Transverse colon (tissue), 4 donors: ENCODE measurements around the gene ATAT1. TPM values are rescaled to one million over a fixed set of nuclear protein-coding genes. Genes with fewer than 3 reads are reported as not detected.
A peak's percentile ranks its signal among the peaks of the same experiment; 100 is the strongest.

Source experiments
- DNase-seq: peaks from one replicate; pipeline ENCODE4 v3.0.0-alpha.2; 2019
- H3K27ac ChIP-seq, 4 donors: fragments of 200-600 bp; sonication (generic); 2 replicates each; pipeline ENCODE4 v1.5.1; 2016 to 2018; ENCODE audit warnings: inconsistent platforms in 4 of 4
- H3K27me3 ChIP-seq: fragments of 200-600 bp; sonication (generic); 2 replicates; pipeline ENCODE4 v1.5.1; 2017; ENCODE audit warnings: inconsistent platforms
- H3K36me3 ChIP-seq, 4 donors: fragments of 200-600 bp; sonication (generic); 2 replicates each; pipeline ENCODE4 v1.5.1; 2017 to 2019; ENCODE audit warnings: inconsistent platforms in 4 of 4
- H3K4me1 ChIP-seq, 4 donors: fragments of 200-600 bp; sonication (generic); 2 replicates each; pipeline ENCODE4 v1.5.1; 2017 to 2020; ENCODE audit warnings: inconsistent platforms in 4 of 4
- H3K4me3 ChIP-seq, 4 donors: fragments of 200-600 bp; sonication (generic); 1 replicate in 1 of 4; 2 replicates in 3 of 4; pipeline versions ENCODE4 v1.5.1 to v1.6.1; 2017 to 2019; ENCODE audit warnings: inconsistent platforms in 4 of 4
- H3K9me3 ChIP-seq, 2 donors: fragments of 200-600 bp; sonication (generic); 2 replicates each; pipeline ENCODE4 v1.5.1; 2017 to 2019; ENCODE audit warnings: inconsistent platforms in 2 of 2
- EP300 ChIP-seq: sonication (generic); formaldehyde crosslinking; IDR thresholded peaks from one replicate; pipeline ENCODE4 v1.6.1; 2017; ENCODE audit warnings: antibody characterized with exemption, low read depth
- POLR2A ChIP-seq: fragments of 450-650 bp; IDR thresholded peaks from one replicate; pipeline ENCODE4 v1.6.1; 2016; ENCODE audit warnings: antibody characterized with exemption, mild to moderate bottlenecking, moderate library complexity
- POLR2AphosphoS5 ChIP-seq, 3 donors: sonication (generic); formaldehyde crosslinking; IDR thresholded peaks; one replicate each; pipeline ENCODE4 v1.6.1; 2016; ENCODE audit warnings: antibody characterized with exemption in 3 of 3
- WGBS, 2 donors: methylation state at CpG; one replicate each; pipeline ENCODE4 v1.1.5; 2018; ENCODE audit warnings: low coverage in 1 of 2; 5-methylcytosine and 5-hydroxymethylcytosine counted together
- in situ Hi-C, 4 donors: fragments of 200-750 bp; cut with MboI; loops; one replicate each; pipeline versions ENCODE4 v1.15.0 to v1.15.1; 2017; ENCODE audit warnings: low sequenced_read_pairs in 3 of 4, low pct_ligation_motif_present in 1 of 4, low pct_unique_long_range_greater_than_20kb in 1 of 4
- intact Hi-C: fragments of 100-400 bp; cut with DNase I; formaldehyde crosslinking; loops from one replicate; pipeline ENCODE4 v1.15.1; 2023; ENCODE audit warnings: low total_unique reads
- small RNA-seq, 4 donors: library from RNA; depleted of rRNA; stranded (forward); fragments of <200 nt; gene quantifications; one replicate each; pipeline ENCODE3, GENCODE V24; 2016
- total RNA-seq, 4 donors: library from RNA; depleted of rRNA; stranded (reverse); fragments of >200 nt; gene quantifications; one replicate each; pipeline ENCODE4 v1.1.0, GENCODE V29; 2016
- TF ChIP-seq, protein P1 (sequence below), 5 experiments: fragments of 200-600 bp in 3 of 5; fragments of 450-650 bp in 2 of 5; sonication (generic) in 3 of 5; IDR thresholded peaks; 1 replicate in 2 of 5; 2 replicates in 3 of 5; pipeline ENCODE4 v1.5.1; 2016 to 2017; ENCODE audit warnings: antibody characterized with exemption in 5 of 5, inconsistent platforms in 3 of 5, mild to moderate bottlenecking in 2 of 5, moderate library complexity in 1 of 5

ATAT1 gene
- total RNA-seq, 4 donors from 2014 or later, result 10.6 to 174 (median 22.2) TPM

DNA sequence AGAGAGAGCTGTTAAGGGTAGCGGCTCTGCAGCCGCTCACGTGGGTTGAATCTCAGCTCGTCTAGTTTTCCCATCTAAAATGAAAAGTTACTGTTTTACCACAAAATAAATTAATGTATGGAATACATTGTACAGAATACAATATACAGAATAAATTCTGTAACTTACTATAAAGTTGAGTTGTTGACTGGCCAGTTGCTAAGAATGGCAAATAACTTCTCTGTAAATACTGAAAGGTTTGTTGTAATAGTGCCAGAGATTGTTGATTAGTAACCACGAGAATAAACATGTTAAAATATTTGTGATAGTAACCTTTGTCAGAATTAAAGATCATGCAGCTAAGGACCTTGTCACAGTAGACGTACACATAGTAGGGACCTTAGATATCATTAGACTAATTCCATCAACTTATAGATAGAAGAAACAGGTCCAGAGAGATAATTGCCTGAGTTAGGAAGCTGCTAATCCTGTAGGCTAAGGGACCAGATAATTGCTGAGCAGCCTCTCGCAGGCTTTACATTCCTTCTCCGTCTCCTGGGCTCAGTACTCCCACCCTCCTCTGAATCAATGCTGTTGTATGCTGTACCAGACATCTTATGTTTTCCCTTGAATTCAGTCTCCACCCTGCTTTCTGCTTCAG, 64.7 kb downstream of the ATAT1 start:
- TF ChIP-seq POLR2A (no peak), POLR2AphosphoS5 (IDR thresholded peaks at IDR 0.05) (no peak), EP300 (no peak)
- TF ChIP-seq, protein P1, sequence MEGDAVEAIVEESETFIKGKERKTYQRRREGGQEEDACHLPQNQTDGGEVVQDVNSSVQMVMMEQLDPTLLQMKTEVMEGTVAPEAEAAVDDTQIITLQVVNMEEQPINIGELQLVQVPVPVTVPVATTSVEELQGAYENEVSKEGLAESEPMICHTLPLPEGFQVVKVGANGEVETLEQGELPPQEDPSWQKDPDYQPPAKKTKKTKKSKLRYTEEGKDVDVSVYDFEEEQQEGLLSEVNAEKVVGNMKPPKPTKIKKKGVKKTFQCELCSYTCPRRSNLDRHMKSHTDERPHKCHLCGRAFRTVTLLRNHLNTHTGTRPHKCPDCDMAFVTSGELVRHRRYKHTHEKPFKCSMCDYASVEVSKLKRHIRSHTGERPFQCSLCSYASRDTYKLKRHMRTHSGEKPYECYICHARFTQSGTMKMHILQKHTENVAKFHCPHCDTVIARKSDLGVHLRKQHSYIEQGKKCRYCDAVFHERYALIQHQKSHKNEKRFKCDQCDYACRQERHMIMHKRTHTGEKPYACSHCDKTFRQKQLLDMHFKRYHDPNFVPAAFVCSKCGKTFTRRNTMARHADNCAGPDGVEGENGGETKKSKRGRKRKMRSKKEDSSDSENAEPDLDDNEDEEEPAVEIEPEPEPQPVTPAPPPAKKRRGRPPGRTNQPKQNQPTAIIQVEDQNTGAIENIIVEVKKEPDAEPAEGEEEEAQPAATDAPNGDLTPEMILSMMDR (IDR thresholded peaks at IDR 0.05), result no peak
- Histone ChIP-seq H3K9me3 (no peaks in the 10 kb centered on the region), H3K27me3 (no peaks in the 10 kb centered on the region), H3K27ac (peak overlapping the region; percentile 93 to 99 (median 96)), H3K36me3 (no peaks in the 10 kb centered on the region), H3K4me3 (peak overlapping the region in 3 of 4 donors; percentile 57 to 82 (median 61)), H3K4me1 (peaks cover 6 to 39% (median 28%) of the 10 kb centered on the region in 4 donors)
- in situ Hi-C loops (no loop called here), intact Hi-C loops (no loop called here)
- DNase-seq, result no peak
- WGBS, 2 donors, result 13 to 18% methylated on average over 6 to 8 of the region's 8 CpGs

Small RNA genes within 50 kb of the gene (small RNA-seq; reads per million reads assigned to genes)
- gene MIR877, result 2.3 to 9.4 (median 4.4) reads per million in 4 donors

Other genes with a start within 250 kb of the ATAT1 start
- gene HLA-E, start 137.4 kb upstream of the ATAT1 start, total RNA-seq, result 100 to 1,000 TPM; 248 to 610 (median 493) TPM
- 10 to 100 TPM; 13.5 to 34.1 (median 20.7) TPM for gene GNL1, start 70.4 kb upstream of the ATAT1 start, total RNA-seq
- 10 to 100 TPM in 1 of 4 donors, 1 to 10 TPM in 3; 2.2 to 10.1 (median 5.0) TPM for gene PRR3, start 69.6 kb upstream of the ATAT1 start, total RNA-seq
- gene ABCF1, start 55.4 kb upstream of the ATAT1 start, total RNA-seq, result 10 to 100 TPM; 33.0 to 52.0 (median 40.1) TPM
- 10 to 100 TPM; 35.5 to 62.5 (median 53.8) TPM for gene PPP1R10, start 9.6 kb upstream of the ATAT1 start, total RNA-seq
- 10 to 100 TPM in 3 of 4 donors, 1 to 10 TPM in 1; 6.0 to 61.9 (median 39.4) TPM for gene MRPS18B, start 9.0 kb upstream of the ATAT1 start, total RNA-seq
- 100 to 1,000 TPM in 1 of 4 donors, 10 to 100 TPM in 3; 49.1 to 301 (median 63.5) TPM for gene C6orf136, start 20.3 kb downstream of the ATAT1 start, total RNA-seq
- 100 to 1,000 TPM in 1 of 4 donors, 10 to 100 TPM in 3; 37.8 to 144 (median 41.3) TPM for gene DHX16, start 46.1 kb downstream of the ATAT1 start, total RNA-seq
- 10 to 100 TPM; 11.5 to 46.0 (median 14.9) TPM for gene PPP1R18, start 59.8 kb downstream of the ATAT1 start, total RNA-seq
- 10 to 100 TPM in 1 of 4 donors, 1 to 10 TPM in 2, not detected in 1; 2.7 to 13.8 (median 2.7) TPM for gene NRM, start 64.1 kb downstream of the ATAT1 start, total RNA-seq
- 10 to 100 TPM in 2 of 4 donors, 1 to 10 TPM in 2; 3.1 to 13.5 (median 9.7) TPM for gene MDC1, start 90.4 kb downstream of the ATAT1 start, total RNA-seq
- 100 to 1,000 TPM in 3 of 4 donors, 10 to 100 TPM in 1; 77.1 to 128 (median 106) TPM for gene TUBB, start 93.5 kb downstream of the ATAT1 start, total RNA-seq
- gene FLOT1, start 115.8 kb downstream of the ATAT1 start, total RNA-seq, result 100 to 1,000 TPM; 123 to 146 (median 139) TPM
- gene IER3, start 117.7 kb downstream of the ATAT1 start, total RNA-seq, result 100 to 1,000 TPM in 1 of 4 donors, 10 to 100 TPM in 3; 21.1 to 100 (median 84.6) TPM